HG03460 (cell line): ENCODE measurements around the gene SCNM1.
"Not testable (repeated sequence)": the region's sequence is repeated elsewhere in the genome, so short reads cannot be mapped to it uniquely, and the experiment has no call there.

Source experiments
- ATAC-seq: cut with Tn5 transposase; IDR thresholded peaks from one replicate; pipeline ENCODE4 v1.9.1; 2021; ENCODE audit not compliant: unreplicated experiment

Gene SCNM1

DNA sequence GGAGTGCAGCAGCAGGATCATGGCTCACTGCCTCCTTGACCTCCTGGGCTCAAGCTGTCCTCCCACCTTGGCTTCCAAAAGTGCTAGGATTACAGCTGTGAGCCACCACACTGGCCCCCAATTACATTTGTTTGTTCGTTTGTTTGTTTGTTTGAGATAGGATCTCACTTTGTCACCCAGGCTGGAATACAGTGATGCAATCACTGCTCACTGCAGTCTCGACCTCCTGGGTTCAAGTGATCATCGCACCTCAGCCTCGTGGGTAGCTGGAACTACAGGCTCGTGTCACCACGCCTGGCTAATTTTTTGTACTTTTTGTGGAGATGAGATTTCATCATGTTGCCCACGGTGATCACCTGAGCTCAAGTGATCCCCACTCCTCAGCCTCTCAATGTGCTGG, 26.1 kb downstream of the SCNM1 start:
- ATAC-seq, result no peak

- ATAC-seq, result no peak
Observed at GRCh38 chr1:151193304-151193703, 27.4 kb downstream of the SCNM1 start.

GRCh38 chr1:151193856-151194255, 27.9 kb downstream of the SCNM1 start:
- no peak for ATAC-seq

DNA sequence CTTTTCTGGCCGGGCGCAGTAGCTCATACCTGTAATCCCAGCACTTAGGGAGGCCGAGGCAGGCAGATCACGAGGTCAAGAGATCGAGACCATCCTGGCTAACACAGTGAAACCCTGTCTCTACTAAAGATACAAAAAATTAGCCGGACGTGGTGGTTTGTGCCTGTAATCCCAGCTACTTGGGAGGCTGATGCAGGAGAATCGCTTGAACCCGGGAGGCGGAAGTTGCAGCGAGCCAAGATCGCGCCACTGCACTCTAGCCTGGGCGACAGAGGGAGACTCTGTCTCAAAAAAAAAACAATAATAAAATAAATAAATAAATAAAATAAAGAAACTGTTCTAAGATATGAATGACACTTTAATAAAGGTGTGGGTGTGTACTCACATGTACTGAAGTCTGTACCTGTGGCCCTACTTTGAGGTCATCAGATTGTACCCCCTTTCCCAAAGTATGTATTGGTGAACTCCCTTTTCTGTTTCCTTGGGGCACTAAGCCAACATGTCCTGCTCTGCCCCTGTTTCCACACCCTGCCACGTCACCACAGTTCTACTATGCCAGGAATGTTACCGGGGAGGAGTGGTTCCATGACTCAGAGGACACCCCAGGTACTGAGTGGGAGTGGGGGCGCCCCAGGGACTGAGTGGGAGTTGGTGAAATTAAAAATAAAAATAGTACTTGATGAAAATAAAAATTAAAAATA, 29.1 kb downstream of the SCNM1 start:
- not testable (repeated sequence) for ATAC-seq

DNA sequence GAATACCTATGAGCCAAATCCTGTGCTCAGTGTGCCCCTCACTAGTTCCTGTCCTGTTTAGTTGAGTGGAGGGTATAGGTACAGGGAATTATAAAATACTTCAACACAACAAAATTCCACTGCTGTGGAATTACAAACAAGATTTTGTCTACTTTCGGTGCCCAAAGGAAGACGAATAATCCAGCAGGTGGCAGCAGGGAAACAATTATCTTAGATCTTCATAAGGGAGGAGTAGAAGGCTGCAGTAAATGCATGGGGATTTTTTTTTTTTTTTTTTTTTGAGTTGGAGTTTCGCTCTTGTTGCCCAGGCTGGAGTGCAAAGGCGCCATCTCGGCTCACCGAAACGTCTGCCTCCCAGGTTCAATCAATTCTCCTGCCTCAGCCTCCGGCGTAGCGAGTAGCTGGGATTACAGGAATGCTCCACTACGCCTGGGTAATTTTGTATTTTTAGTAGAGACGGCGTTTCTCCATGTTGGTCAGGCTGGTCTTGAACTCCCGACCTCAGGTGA, 30.4 kb downstream of the SCNM1 start:
- ATAC-seq, result no peak

- ATAC-seq, result no peak
Observed at GRCh38 chr1:151197863-151198253, 31.9 kb downstream of the SCNM1 start.

DNA sequence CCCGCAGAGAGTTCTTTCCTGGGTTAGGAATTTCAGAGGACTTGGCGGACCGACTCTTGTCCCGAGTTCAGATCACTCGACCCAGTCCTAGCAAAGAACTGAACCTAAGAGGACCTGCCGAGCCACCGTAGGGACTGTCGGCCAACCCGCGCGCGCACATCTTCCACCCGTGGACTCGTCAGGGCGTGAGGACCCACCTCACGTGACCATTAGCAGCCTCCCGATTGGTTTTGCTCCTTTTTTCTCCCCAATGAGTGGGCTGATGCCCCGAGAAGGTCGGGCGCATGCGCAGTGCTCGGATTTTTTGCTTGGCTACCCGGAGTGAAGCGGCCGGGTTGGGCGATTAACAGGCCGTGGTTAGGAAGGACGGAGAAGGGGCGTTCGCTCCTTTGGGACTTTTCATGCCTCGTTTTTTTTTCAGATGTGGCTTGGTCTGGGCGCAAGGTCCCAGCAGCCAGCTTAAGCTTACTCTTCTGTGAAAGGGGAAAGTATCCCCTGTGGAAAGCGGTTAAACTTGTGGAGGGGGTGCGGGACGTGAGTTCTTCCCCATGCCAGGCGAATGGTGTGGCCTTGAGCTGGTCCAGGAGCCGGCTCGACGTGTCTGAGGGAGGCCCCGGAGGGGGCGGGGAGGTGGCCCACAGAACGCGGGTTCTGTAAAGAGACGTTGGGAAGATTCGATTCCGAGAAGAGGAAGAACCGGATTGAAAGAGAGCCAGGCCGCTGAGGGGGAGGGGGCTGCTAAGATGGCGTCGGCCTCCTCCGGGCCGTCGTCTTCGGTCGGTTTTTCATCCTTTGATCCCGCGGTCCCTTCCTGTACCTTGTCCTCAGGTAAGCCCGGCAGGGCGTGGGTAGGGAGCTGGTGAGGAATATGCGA, 32.5 kb downstream of the SCNM1 start, which contains the start of gene PIP5K1A:
PIP5K1A (plus strand) TSS at position 299 of the 874 bp plus-strand sequence; CDS start at position 744, 445 bp downstream.
- ATAC-seq, result peak; percentile 85

DNA sequence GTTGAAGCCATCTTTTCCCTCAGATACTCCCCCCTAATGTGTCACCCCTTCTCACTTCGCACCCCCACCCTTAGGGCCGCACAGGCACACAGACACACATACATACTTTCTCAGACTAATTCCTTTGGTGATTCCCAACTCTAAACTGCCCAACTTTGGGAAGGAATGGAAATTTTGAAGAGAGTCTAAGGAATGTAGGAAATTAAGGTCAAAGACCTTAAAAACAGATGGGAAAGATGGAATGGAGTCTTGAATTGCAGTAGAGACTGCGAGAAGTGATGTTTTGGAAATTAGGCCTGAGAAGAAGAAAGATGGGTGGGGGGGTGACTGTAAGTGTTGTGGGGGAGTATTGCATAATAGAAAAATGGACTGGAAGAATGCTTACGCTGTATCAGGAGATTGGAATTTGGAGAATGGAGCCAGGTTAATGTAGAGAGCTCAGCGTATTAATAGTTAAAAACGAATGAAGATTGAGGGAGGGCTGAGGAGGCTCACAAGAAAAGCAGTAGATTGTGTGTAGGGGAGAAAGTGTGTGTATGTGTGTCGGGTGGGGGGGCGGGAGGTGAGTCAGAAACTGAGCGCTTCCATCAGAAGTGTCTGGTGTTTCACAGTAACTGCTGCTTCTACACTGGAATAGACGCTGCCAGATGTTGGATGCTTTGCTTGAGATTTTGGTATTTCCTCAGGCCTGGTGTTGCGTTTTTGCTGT, 34.1 kb downstream of the SCNM1 start:
- ATAC-seq, result no peak

DNA sequence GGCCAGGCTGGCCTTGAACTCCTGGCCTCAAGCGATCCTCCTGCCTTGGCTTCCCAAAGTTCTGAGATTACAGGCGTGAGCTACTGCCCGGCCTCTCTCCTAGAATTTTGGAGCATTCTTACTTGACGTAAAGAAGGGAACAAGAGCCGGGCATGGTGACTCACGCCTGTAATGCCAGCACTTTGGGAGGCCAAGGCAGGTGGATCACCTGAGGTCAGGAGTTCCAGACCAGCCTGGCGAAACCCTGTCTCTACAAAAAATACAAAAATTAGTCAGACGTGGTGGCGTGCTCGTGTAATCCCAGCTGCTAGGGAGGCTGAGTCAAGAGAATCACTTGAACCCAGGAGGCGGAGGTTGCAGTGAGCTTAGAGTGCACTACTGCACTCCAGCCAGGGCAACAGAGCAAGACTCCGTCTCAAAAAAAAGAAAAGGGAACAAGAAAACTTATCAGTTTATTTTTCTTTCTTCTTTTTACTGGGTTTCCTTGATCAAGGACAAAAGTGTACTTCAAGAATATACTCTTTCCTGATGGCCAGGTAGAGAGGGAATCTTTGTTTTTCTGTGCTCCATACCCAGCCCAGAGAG, 39.5 kb downstream of the SCNM1 start:
- not testable (repeated sequence) for ATAC-seq

DNA sequence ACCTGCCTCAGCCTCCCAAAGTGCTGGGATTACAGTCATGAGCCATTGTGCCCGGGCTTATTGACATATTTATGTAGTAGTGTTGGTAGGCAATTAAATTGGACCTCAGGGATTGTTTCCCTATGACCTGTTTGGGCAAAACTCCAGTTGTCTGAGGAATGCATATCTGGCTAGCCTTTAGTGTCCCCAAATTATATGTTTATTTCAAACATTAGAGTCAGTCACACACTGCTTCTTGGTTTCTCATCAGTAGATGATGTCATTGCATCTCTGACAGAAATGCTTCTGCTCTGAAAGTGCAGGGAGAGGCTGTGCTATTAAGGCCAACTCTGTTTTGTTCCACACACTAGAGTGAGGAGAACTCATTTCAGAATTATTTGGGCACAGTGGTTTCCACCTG, 44.9 kb downstream of the SCNM1 start:
- no peak for ATAC-seq

DNA sequence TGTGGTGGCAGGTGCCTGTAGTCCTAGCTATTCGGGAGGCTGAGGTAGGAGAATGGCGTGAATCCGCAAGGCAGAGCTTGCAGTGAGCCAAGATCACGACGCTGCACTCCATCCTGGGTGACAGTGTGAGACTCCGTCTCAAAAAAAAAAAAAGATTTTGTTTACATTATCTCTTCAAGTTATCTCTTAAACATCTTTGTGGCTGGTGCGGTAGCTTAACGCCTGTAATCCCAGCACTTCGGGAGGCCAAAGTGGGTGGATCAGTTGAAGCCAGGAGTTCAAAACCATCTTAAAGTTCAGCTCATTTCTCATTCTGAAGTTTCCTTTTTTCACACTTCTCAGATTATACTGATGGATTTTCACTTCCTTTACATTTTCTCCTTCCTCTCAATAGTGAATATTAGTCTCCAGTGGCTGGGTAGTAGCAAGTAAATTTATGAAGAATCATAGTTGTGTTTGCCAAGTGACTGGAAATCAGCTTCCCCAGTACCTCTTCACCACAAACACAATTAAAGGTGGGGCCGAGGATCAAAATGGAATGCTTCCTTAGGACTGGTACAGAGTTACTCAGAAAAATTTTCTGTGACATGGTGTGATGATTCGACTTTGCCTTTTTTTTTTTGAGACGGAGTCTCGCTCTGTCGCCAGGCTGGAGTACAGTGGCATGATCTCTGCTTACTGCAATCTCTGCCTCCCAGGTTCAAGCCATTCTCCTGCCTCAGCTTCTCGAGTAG, 46.2 kb downstream of the SCNM1 start:
- no peak for ATAC-seq

DNA sequence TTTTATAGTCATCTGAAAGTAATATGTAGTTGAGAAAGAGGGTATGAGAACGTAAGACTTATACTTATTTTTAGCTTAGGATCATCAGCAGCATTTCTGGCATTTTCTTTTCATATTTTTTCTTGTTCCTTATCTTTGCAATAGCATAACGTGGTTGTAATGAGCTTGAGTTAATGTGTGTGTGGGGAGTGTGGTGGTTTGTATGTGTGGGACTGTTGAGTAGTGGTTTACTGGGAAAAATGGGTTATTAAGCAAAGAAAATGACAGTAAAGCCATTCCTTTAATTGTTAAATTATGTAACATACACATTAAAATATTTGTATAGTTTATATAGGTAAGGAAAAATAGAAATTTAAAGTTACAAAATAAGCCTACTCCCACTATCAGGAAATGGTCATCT, 47.6 kb downstream of the SCNM1 start:
- no peak for ATAC-seq
